Effector CD8-positive, alpha-beta T cell (primary cell): ENCODE data around the gene MYLK.

Source experiments
- DNase-seq: peaks from one replicate; lab custom pipeline; 2025; lab: John Stamatoyannopoulos, UW

The MYLK gene

GRCh38 chr3:123821920-123822319 lies 62.2 kb downstream of the MYLK start:
- no peak for DNase-seq

- DNase-seq = no peak
Observed at GRCh38 chr3:123819949-123820348, 64.2 kb downstream of the MYLK start.

GRCh38 chr3:123818921-123819429 lies 65.2 kb downstream of the MYLK start:
- DNase-seq = no peak

GRCh38 chr3:123818324-123818920 lies 65.7 kb downstream of the MYLK start:
- no peak for DNase-seq

GRCh38 chr3:123817413-123817812 lies 66.7 kb downstream of the MYLK start:
- no peak for DNase-seq

GRCh38 chr3:123816673-123817207 lies 67.4 kb downstream of the MYLK start:
- no peak for DNase-seq

GRCh38 chr3:123815981-123816380 lies 68.2 kb downstream of the MYLK start:
- DNase-seq = no peak

GRCh38 chr3:123813876-123814275 lies 70.3 kb downstream of the MYLK start:
- no peak for DNase-seq

- no peak for DNase-seq
Observed at GRCh38 chr3:123809597-123809996, 74.5 kb downstream of the MYLK start.

GRCh38 chr3:123808812-123809211 lies 75.3 kb downstream of the MYLK start:
- no peak for DNase-seq

- DNase-seq = no peak
Observed at GRCh38 chr3:123807820-123808219, 76.3 kb downstream of the MYLK start.

- DNase-seq = no peak
Observed at GRCh38 chr3:123805504-123805903, 78.6 kb downstream of the MYLK start.

GRCh38 chr3:123805101-123805500 lies 79.0 kb downstream of the MYLK start:
- DNase-seq = no peak

GRCh38 chr3:123804676-123805075 lies 79.5 kb downstream of the MYLK start:
- DNase-seq = no peak

GRCh38 chr3:123803521-123803920 lies 80.6 kb downstream of the MYLK start:
- DNase-seq = no peak

- no peak for DNase-seq
Observed at GRCh38 chr3:123802007-123802625, 82.0 kb downstream of the MYLK start.

- no peak for DNase-seq
Observed at GRCh38 chr3:123801474-123801873, 82.7 kb downstream of the MYLK start.

- DNase-seq = no peak
Observed at GRCh38 chr3:123800362-123800682, 83.8 kb downstream of the MYLK start.

GRCh38 chr3:123799544-123800361 lies 84.4 kb downstream of the MYLK start:
- DNase-seq = no peak

- DNase-seq = no peak
Observed at GRCh38 chr3:123798550-123798949, 85.6 kb downstream of the MYLK start.

GRCh38 chr3:123795471-123796251 lies 88.5 kb downstream of the MYLK start:
- no peak for DNase-seq

GRCh38 chr3:123793425-123793824 lies 90.7 kb downstream of the MYLK start:
- no peak for DNase-seq
